Vagina (tissue), 2 donors: ENCODE measurements around the gene CPA3. TPM values are rescaled to one million over a fixed set of nuclear protein-coding genes. Genes with fewer than 3 reads are reported as not detected.

Source experiments
- DNase-seq, 2 donors: peaks; one replicate each; pipeline ENCODE4 v3.0.0-alpha.2; 2017; ENCODE audit errors: extremely low spot score in 2 of 2
- H3K27ac ChIP-seq: fragments of 200-600 bp; sonication (generic); one replicate; pipeline ENCODE4 v1.5.1; 2019
- H3K27me3 ChIP-seq: fragments of 200-600 bp; sonication (generic); one replicate; pipeline ENCODE4 v1.5.1; 2019
- H3K36me3 ChIP-seq, 2 donors: fragments of 200-600 bp; sonication (generic); one replicate each; pipeline ENCODE4 v1.5.1; 2017 to 2019
- H3K4me1 ChIP-seq: fragments of 200-600 bp; sonication (generic); one replicate; pipeline ENCODE4 v1.5.1; 2019
- H3K4me3 ChIP-seq, 2 donors: fragments of 200-600 bp; sonication (generic); 1 replicate in 1 of 2; 2 replicates in 1 of 2; pipeline ENCODE4 v1.5.1; 2016 to 2019
- H3K9me3 ChIP-seq: fragments of 200-600 bp; sonication (generic); one replicate; pipeline ENCODE4 v1.5.1; 2019
- POLR2A ChIP-seq, 2 donors: fragments of 450-650 bp; IDR thresholded peaks; one replicate each; pipeline ENCODE4 v1.6.1; 2017; ENCODE audit warnings: antibody characterized with exemption in 2 of 2, mild to moderate bottlenecking in 2 of 2, moderate library complexity in 2 of 2
- POLR2AphosphoS5 ChIP-seq, 2 donors: sonication (generic); formaldehyde crosslinking; IDR thresholded peaks; one replicate each; pipeline ENCODE4 v1.9.0; 2017; ENCODE audit warnings: antibody characterized with exemption in 2 of 2, mild to moderate bottlenecking in 2 of 2, low read depth in 1 of 2; ENCODE audit not compliant: insufficient read depth in 1 of 2
- intact Hi-C: fragments of 100-400 bp; cut with DNase I; formaldehyde crosslinking; loops from one replicate; pipeline ENCODE4 v1.15.1; 2023
- total RNA-seq: library from RNA; depleted of rRNA; stranded (reverse); fragments of >200 nt; gene quantifications from one replicate; pipeline ENCODE4 v1.2.3, GENCODE V29; 2016
- TF ChIP-seq, protein P1 (sequence below), 3 experiments: fragments of 450-650 bp in 2 of 3; fragments of 200-600 bp in 1 of 3; sonication (generic) in 1 of 3; IDR thresholded peaks; one replicate each; pipeline ENCODE4 v1.5.1; 2017 to 2019; ENCODE audit warnings: antibody characterized with exemption in 3 of 3, mild to moderate bottlenecking in 2 of 3, moderate library complexity in 2 of 3

The CPA3 gene
- total RNA-seq, 1 donor from 2014 or later: 14.5 TPM

- no peak for DNase-seq
- no peak overlapping the region for H3K27ac ChIP-seq
- H3K4me3 ChIP-seq: no peak overlapping the region
- no peaks in the 10 kb centered on the region for H3K36me3 ChIP-seq
- H3K9me3 ChIP-seq: no peaks in the 10 kb centered on the region
- H3K4me1 ChIP-seq: no peaks in the 10 kb centered on the region
- TF ChIP-seq POLR2AphosphoS5 (IDR thresholded peaks at IDR 0.05; ENCODE audit: insufficient read depth in 1 of 2, low read depth in 1 of 2) (no peak), POLR2A (IDR thresholded peaks at IDR 0.05) (no peak)
- TF ChIP-seq, protein P1, sequence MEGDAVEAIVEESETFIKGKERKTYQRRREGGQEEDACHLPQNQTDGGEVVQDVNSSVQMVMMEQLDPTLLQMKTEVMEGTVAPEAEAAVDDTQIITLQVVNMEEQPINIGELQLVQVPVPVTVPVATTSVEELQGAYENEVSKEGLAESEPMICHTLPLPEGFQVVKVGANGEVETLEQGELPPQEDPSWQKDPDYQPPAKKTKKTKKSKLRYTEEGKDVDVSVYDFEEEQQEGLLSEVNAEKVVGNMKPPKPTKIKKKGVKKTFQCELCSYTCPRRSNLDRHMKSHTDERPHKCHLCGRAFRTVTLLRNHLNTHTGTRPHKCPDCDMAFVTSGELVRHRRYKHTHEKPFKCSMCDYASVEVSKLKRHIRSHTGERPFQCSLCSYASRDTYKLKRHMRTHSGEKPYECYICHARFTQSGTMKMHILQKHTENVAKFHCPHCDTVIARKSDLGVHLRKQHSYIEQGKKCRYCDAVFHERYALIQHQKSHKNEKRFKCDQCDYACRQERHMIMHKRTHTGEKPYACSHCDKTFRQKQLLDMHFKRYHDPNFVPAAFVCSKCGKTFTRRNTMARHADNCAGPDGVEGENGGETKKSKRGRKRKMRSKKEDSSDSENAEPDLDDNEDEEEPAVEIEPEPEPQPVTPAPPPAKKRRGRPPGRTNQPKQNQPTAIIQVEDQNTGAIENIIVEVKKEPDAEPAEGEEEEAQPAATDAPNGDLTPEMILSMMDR (IDR thresholded peaks at IDR 0.05): no peak
- no peaks in the 10 kb centered on the region for H3K27me3 ChIP-seq
- intact Hi-C loops: no loop called here
Observed at GRCh38 chr3:148879256-148879655, 14.2 kb downstream of the CPA3 start.

DNA sequence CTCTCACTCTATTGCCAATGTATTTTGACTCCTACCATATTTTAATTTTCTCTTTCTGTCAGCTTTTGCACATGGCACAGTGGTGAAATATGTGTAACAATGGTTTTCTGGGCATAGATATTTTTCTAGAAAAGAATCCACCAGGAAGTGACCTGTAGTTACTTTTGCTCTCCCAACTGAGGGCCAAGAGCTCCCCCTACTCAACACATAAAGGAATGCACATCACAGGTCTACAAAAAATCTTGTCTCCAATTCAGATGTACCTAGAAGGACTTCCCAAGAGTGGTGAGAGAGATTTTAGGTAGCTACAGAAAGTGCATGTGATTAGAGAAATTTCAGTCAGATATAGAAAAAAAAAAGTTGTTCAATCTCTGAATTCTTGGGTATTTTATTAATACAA is 15.6 kb downstream of the CPA3 start:
- intact Hi-C loops: no loop called here
- DNase-seq: no peak

DNA sequence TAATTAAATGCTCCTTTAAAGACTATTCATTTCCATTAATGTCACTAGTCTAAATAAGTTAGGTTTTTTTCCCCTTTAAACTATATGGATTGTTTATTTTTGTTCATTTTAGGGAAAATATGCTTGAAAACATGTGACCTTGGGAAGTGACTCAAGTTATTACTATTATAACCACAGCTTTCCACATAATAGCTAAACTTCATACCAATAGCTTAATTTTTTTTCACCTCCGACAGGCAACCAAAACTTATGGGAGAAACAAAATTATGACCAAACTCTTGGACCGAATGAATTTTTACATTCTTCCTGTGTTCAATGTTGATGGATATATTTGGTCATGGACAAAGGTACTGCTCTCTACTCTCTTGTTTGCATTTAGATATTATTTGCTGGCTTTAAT is 16.2 kb downstream of the CPA3 start:
- no peaks in the 10 kb centered on the region for H3K27me3 ChIP-seq
- no peaks in the 10 kb centered on the region for H3K9me3 ChIP-seq
- intact Hi-C loops: no loop called here
- H3K4me1 ChIP-seq: no peaks in the 10 kb centered on the region
- H3K27ac ChIP-seq: no peak overlapping the region
- H3K36me3 ChIP-seq: no peaks in the 10 kb centered on the region
- DNase-seq: no peak
- no peak overlapping the region for H3K4me3 ChIP-seq
- TF ChIP-seq POLR2AphosphoS5 (IDR thresholded peaks at IDR 0.05; ENCODE audit: insufficient read depth in 1 of 2, low read depth in 1 of 2) (no peak), POLR2A (IDR thresholded peaks at IDR 0.05) (no peak)
- TF ChIP-seq, protein P1 (IDR thresholded peaks at IDR 0.05): no peak

More for the DNA sequence above, 15.6 kb downstream of the CPA3 start:
- Histone ChIP-seq H3K27me3 (no peaks in the 10 kb centered on the region), H3K27ac (no peak overlapping the region), H3K9me3 (no peaks in the 10 kb centered on the region), H3K4me1 (no peaks in the 10 kb centered on the region), H3K36me3 (no peaks in the 10 kb centered on the region), H3K4me3 (no peak overlapping the region)
- TF ChIP-seq, protein P1 (IDR thresholded peaks at IDR 0.05): no peak
- TF ChIP-seq POLR2AphosphoS5 (IDR thresholded peaks at IDR 0.05; ENCODE audit: insufficient read depth in 1 of 2, low read depth in 1 of 2) (no peak), POLR2A (IDR thresholded peaks at IDR 0.05) (no peak)

DNA sequence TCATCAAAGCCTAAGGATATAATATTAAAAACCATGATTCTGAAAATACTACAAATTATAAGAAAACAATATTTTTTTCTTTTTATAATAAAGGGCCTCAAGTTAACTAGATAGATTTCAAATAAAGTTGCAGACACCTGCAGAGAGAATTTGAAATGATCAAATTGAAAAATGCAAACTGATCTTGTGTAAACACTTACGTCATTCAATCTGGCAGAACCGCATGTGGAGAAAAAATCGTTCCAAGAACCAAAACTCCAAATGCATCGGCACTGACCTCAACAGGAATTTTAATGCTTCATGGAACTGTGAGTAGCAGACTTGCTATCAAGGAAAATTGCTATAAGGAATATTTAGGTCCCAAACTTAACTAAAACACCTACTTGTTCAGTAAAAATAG is 17.2 kb downstream of the CPA3 start:
- intact Hi-C loops: no loop called here
- H3K9me3 ChIP-seq: no peaks in the 10 kb centered on the region
- H3K4me3 ChIP-seq: no peak overlapping the region
- no peaks in the 10 kb centered on the region for H3K36me3 ChIP-seq
- no peaks in the 10 kb centered on the region for H3K27me3 ChIP-seq
- no peak for TF ChIP-seq POLR2AphosphoS5 (IDR thresholded peaks at IDR 0.05; ENCODE audit: insufficient read depth in 1 of 2, low read depth in 1 of 2)
- TF ChIP-seq POLR2A (IDR thresholded peaks at IDR 0.05): no peak
- TF ChIP-seq, protein P1 (IDR thresholded peaks at IDR 0.05): no peak
- no peak for DNase-seq
- no peak overlapping the region for H3K27ac ChIP-seq
- no peaks in the 10 kb centered on the region for H3K4me1 ChIP-seq

GRCh38 chr3:148883163-148883562 is 18.1 kb downstream of the CPA3 start:
- Histone ChIP-seq H3K27ac (no peak overlapping the region), H3K4me1 (no peaks in the 10 kb centered on the region), H3K4me3 (no peak overlapping the region), H3K36me3 (no peaks in the 10 kb centered on the region), H3K9me3 (no peaks in the 10 kb centered on the region), H3K27me3 (no peaks in the 10 kb centered on the region)
- DNase-seq: no peak
- intact Hi-C loops: no loop called here
- TF ChIP-seq POLR2A (IDR thresholded peaks at IDR 0.05) (no peak), POLR2AphosphoS5 (IDR thresholded peaks at IDR 0.05; ENCODE audit: insufficient read depth in 1 of 2, low read depth in 1 of 2) (no peak)
- TF ChIP-seq, protein P1 (IDR thresholded peaks at IDR 0.05): no peak
